Aortic smooth muscle cell (primary cell): ENCODE measurements around the gene ATP5F1B. TPM values are rescaled to one million over a fixed set of nuclear protein-coding genes. Genes with fewer than 3 reads are reported as not detected.

Experiments
- total RNA-seq: library from RNA; depleted of rRNA; stranded (reverse); fragments of >200 nt; gene quantifications from 2 replicates; pipeline ENCODE4 v1.2.3, GENCODE V29; 2014

Gene ATP5F1B
- 616 and 653 TPM in 2 replicates for total RNA-seq

GRCh38 chr12:56645717-56646446 is at the start of gene ATP5F1B:
ATP5F1B (minus strand) TSS chr12:56645984; CDS start chr12:56645963, 21 bp downstream.

GRCh38 chr12:56688129-56688845 is 42.5 kb upstream of the ATP5F1B start, which contains the start of gene PTGES3:
PTGES3 (minus strand) TSS chr12:56688284; CDS start chr12:56687999, 285 bp downstream.

GRCh38 chr12:56630180-56630632 is 15.6 kb downstream of the ATP5F1B start, which contains the start of gene BAZ2A:
BAZ2A (minus strand) TSS chr12:56630326; CDS start chr12:56617530, 12,796 bp downstream.

Other genes with a start within 250 kb of the ATP5F1B start
- gene TIMELESS, start 196.6 kb downstream of the ATP5F1B start, total RNA-seq = 4.8 and 10.3 TPM in 2 replicates
- not detected in 2 replicates for gene MIP, start 191.3 kb downstream of the ATP5F1B start, total RNA-seq
- 1.6 TPM in 2 replicates for gene SPRYD4, start 177.4 kb downstream of the ATP5F1B start, total RNA-seq
- 0.13 TPM in 1 of 2 replicates, not detected in the other for gene GLS2, start 157.8 kb downstream of the ATP5F1B start, total RNA-seq
- gene RBMS2, start 124.2 kb downstream of the ATP5F1B start, total RNA-seq = 11.5 and 19.6 TPM in 2 replicates
- gene BAZ2A, start 15.7 kb downstream of the ATP5F1B start, total RNA-seq = 16.5 and 22.0 TPM in 2 replicates
- 44.7 and 58.9 TPM in 2 replicates for gene PTGES3, start 42.3 kb upstream of the ATP5F1B start, total RNA-seq
- gene NACA, start 79.3 kb upstream of the ATP5F1B start, total RNA-seq = 961 and 1,153 TPM in 2 replicates
- 7.3 and 8.6 TPM in 2 replicates for gene PRIM1, start 106.3 kb upstream of the ATP5F1B start, total RNA-seq
- gene HSD17B6, start 117.3 kb upstream of the ATP5F1B start, total RNA-seq = 0.53 and 0.68 TPM in 2 replicates